IMR-90 (cell line): ENCODE data around the gene DAB1. TPM values are rescaled to one million over a fixed set of nuclear protein-coding genes. Genes with fewer than 3 reads are reported as not detected.

Experiments used
- ATAC-seq: fragments of 200-7000 bp; cut with Tn5 transposase; 2 replicates; pipeline ENCODE4 v1.9.1; 2020; ENCODE audit warnings: low read depth, mild to moderate bottlenecking, moderate library complexity
- BruUV-seq: library from RNA; stranded (reverse); fragments of 400-500 nt; replicated peaks from 2 replicates; lab custom pipeline; 2021; lab: Mats Ljungman, UMichigan
- CTCF ChIA-PET: fragments of 300-600 bp; formaldehyde crosslinking; extraction: SDS; loops from one replicate; lab custom pipeline; 2021; ENCODE audit warnings: antibody characterized with exemption; lab: Yijun Ruan, JAX
- POLR2A ChIA-PET: fragments of 300-600 bp; sonication (Branson Sonifier 250); formaldehyde crosslinking; loops from one replicate; lab custom pipeline; 2022; ENCODE audit warnings: antibody characterized with exemption; ENCODE audit not compliant: unreplicated experiment; lab: Charles Lee
- DNase-seq: peaks from one replicate; pipeline ENCODE4 v3.0.0; 2013
- H2AFZ ChIP-seq: replicated peaks from 2 replicates; pipeline ENCODE3; 2013; ENCODE audit warnings: low read length, mild to moderate bottlenecking; ENCODE audit not compliant: poor library complexity
- H2AK5ac ChIP-seq: 2 replicates; pipeline ENCODE4 v1.6.1; 2013; ENCODE audit warnings: low read depth, low read length, inconsistent platforms
- H2AK9ac ChIP-seq: replicated peaks from 2 replicates; pipeline ENCODE3; 2013; ENCODE audit warnings: mild to moderate bottlenecking, low read depth, low read length, moderate library complexity; ENCODE audit not compliant: poor library complexity
- H2BK120ac ChIP-seq: 2 replicates; pipeline ENCODE4 v1.6.1; 2013; ENCODE audit warnings: low read depth, low read length, inconsistent platforms
- H2BK15ac ChIP-seq: 3 replicates; pipeline ENCODE4 v1.6.1; 2013; ENCODE audit warnings: low read depth, low read length, inconsistent platforms
- H2BK20ac ChIP-seq: 2 replicates; pipeline ENCODE4 v1.6.1; 2013; ENCODE audit warnings: low read depth, mild to moderate bottlenecking, inconsistent platforms, low read length, moderate library complexity
- H2BK5ac ChIP-seq: 2 replicates; pipeline ENCODE4 v1.6.1; 2013; ENCODE audit warnings: mild to moderate bottlenecking, low read depth, low read length, inconsistent platforms; ENCODE audit not compliant: poor library complexity, severe bottlenecking
- H3K14ac ChIP-seq: replicated peaks from 2 replicates; pipeline ENCODE4 v1.6.1; 2013; ENCODE audit warnings: low read depth, low read length, inconsistent platforms
- H3K18ac ChIP-seq: 2 replicates; pipeline ENCODE4 v1.6.1; 2013; ENCODE audit warnings: low read depth, low read length, control low read depth
- H3K23ac ChIP-seq: 2 replicates; pipeline ENCODE4 v1.6.1; 2013; ENCODE audit warnings: low read depth, low read length, inconsistent platforms
- H3K27ac ChIP-seq: 2 replicates; pipeline ENCODE4 v1.5.1; 2013; ENCODE audit warnings: mild to moderate bottlenecking, control low read depth, low read length; ENCODE audit not compliant: insufficient read depth
- H3K27me3 ChIP-seq: 2 replicates; pipeline ENCODE4 v1.6.1; 2013; ENCODE audit warnings: low read length; ENCODE audit not compliant: control insufficient read depth, insufficient read depth
- H3K36me3 ChIP-seq: 2 replicates; pipeline ENCODE4 v1.6.1; 2013; ENCODE audit warnings: low read length, mixed read lengths; ENCODE audit not compliant: control insufficient read depth, insufficient read depth
- H3K4ac ChIP-seq: 2 replicates; pipeline ENCODE4 v1.6.1; 2013; ENCODE audit warnings: low read depth, low read length, inconsistent platforms
- H3K4me1 ChIP-seq: 2 replicates; pipeline ENCODE4 v1.6.1; 2013; ENCODE audit warnings: low read length, mixed read lengths; ENCODE audit not compliant: control insufficient read depth, insufficient read depth
- H3K4me2 ChIP-seq: 2 replicates; pipeline ENCODE4 v1.6.1; 2013; ENCODE audit warnings: low read depth, mild to moderate bottlenecking, control low read depth, low read length, moderate library complexity
- H3K4me3 ChIP-seq: 2 replicates; pipeline ENCODE4 v1.5.1; 2013; ENCODE audit warnings: low read depth, mild to moderate bottlenecking, control low read depth, low read length, moderate library complexity; ENCODE audit not compliant: insufficient read depth
- H3K56ac ChIP-seq: 2 replicates; pipeline ENCODE4 v1.6.1; 2013; ENCODE audit warnings: low read length, inconsistent platforms; ENCODE audit not compliant: insufficient read depth; ENCODE audit errors: extremely low read depth
- H3K79me1 ChIP-seq, 2 experiments: 2 replicates each; pipeline ENCODE4 v1.6.1; 2013; ENCODE audit warnings: low read length in 2 of 2, inconsistent platforms in 1 of 2, low read depth in 1 of 2
- H3K9ac ChIP-seq: 2 replicates; pipeline ENCODE4 v1.6.1; 2013; ENCODE audit warnings: low read depth, low read length, control low read depth
- H3K9me1 ChIP-seq: 2 replicates; pipeline ENCODE4 v1.6.1; 2013; ENCODE audit warnings: low read length, inconsistent platforms; ENCODE audit not compliant: insufficient read depth
- H3K9me3 ChIP-seq: 2 replicates; pipeline ENCODE4 v1.6.1; 2013; ENCODE audit warnings: low read length; ENCODE audit not compliant: control insufficient read depth, insufficient read depth
- H4K20me1 ChIP-seq: 2 replicates; pipeline ENCODE4 v1.6.1; 2013; ENCODE audit warnings: low read length, inconsistent platforms; ENCODE audit not compliant: insufficient read depth
- H4K5ac ChIP-seq: 2 replicates; pipeline ENCODE4 v1.6.1; 2013; ENCODE audit warnings: mild to moderate bottlenecking, low read depth, low read length, control low read depth
- H4K8ac ChIP-seq, 2 experiments: 2 replicates each; pipeline ENCODE4 v1.6.1; 2013; ENCODE audit warnings: low read depth in 2 of 2, low read length in 2 of 2, control low read depth in 1 of 2, inconsistent platforms in 1 of 2
- H4K91ac ChIP-seq: 2 replicates; pipeline ENCODE4 v1.6.1; 2013; ENCODE audit warnings: low read depth, low read length, inconsistent platforms; ENCODE audit not compliant: insufficient read depth
- BHLHE40 ChIP-seq: fragments of 150-350 bp; IDR thresholded peaks from 2 replicates; pipeline ENCODE4 v1.6.1; 2016; ENCODE audit warnings: mild to moderate bottlenecking, low read depth, low read length
- CEBPB ChIP-seq: IDR thresholded peaks from 2 replicates; pipeline ENCODE4 v1.6.1; 2012; ENCODE audit warnings: low read depth, low read length, improper control_type of control experiment
- CHD1 ChIP-seq: IDR thresholded peaks from 2 replicates; pipeline ENCODE4 v1.6.1; 2012; ENCODE audit warnings: low read depth, low read length, improper control_type of control experiment
- ELK1 ChIP-seq: fragments of 150-350 bp; IDR thresholded peaks from 2 replicates; pipeline ENCODE4 v1.6.1; 2016; ENCODE audit warnings: low read depth, mild to moderate bottlenecking, low read length, moderate library complexity, borderline replicate concordance
- FOS ChIP-seq: fragments of 150-350 bp; IDR thresholded peaks from 2 replicates; pipeline ENCODE4 v1.6.1; 2016; ENCODE audit warnings: low read depth, low read length
- MAFK ChIP-seq: IDR thresholded peaks from 2 replicates; pipeline ENCODE4 v1.6.1; 2012; ENCODE audit warnings: low read depth, low read length, improper control_type of control experiment
- MAZ ChIP-seq: IDR thresholded peaks from 2 replicates; pipeline ENCODE4 v1.6.1; 2012; ENCODE audit warnings: low read depth, mild to moderate bottlenecking, low read length, improper control_type of control experiment, moderate library complexity, borderline replicate concordance
- MXI1 ChIP-seq: IDR thresholded peaks from 2 replicates; pipeline ENCODE4 v1.6.1; 2012; ENCODE audit warnings: low read depth, mild to moderate bottlenecking, low read length, moderate library complexity, borderline replicate concordance
- NFE2L2 ChIP-seq: fragments of 150-350 bp; IDR thresholded peaks from 2 replicates; pipeline ENCODE4 v1.6.1; 2016; ENCODE audit warnings: low read depth, mild to moderate bottlenecking, low read length
- POLR2A ChIP-seq: IDR thresholded peaks from 2 replicates; pipeline ENCODE4 v1.6.1; 2012; ENCODE audit warnings: mild to moderate bottlenecking, low read depth, low read length
- RAD21 ChIP-seq: IDR thresholded peaks from 2 replicates; pipeline ENCODE4 v1.6.1; 2012; ENCODE audit warnings: low read length, improper control_type of control experiment
- RCOR1 ChIP-seq: IDR thresholded peaks from 2 replicates; pipeline ENCODE4 v1.6.1; 2012; ENCODE audit warnings: mild to moderate bottlenecking, low read length, improper control_type of control experiment; ENCODE audit not compliant: insufficient replicate concordance
- RFX5 ChIP-seq: IDR thresholded peaks from 2 replicates; pipeline ENCODE4 v1.8.0; 2012; ENCODE audit warnings: low read depth, mild to moderate bottlenecking, low read length, moderate library complexity
- SMC3 ChIP-seq: fragments of 150-350 bp; IDR thresholded peaks from 2 replicates; pipeline ENCODE4 v1.6.1; 2016; ENCODE audit warnings: low read depth, mild to moderate bottlenecking, antibody characterized with exemption, low read length, moderate library complexity
- WGBS, 2 experiments: methylation state at CpG; one replicate each; pipeline versions ENCODE4 v1.1.5 to v1.1.7; 2013; ENCODE audit warnings: missing lambda C conversion rate in 2 of 2; ENCODE audit not compliant: insufficient read length in 1 of 2; ENCODE audit errors: extremely low coverage in 2 of 2; 5-methylcytosine and 5-hydroxymethylcytosine counted together
- dilution Hi-C: fragments of 300-500 bp; cut with HindIII; formaldehyde crosslinking; loops from one replicate; pipeline ENCODE4 v1.14.3; 2018; ENCODE audit warnings: low sequenced_read_pairs; ENCODE audit not compliant: unreplicated experiment
- in situ Hi-C: fragments of 300-500 bp; cut with MboI; formaldehyde crosslinking; loops from 3 replicates; pipeline ENCODE4 v1.14.3; 2019; ENCODE audit warnings: low sequenced_read_pairs, inconsistent platforms, mixed read lengths
- intact Hi-C: fragments of 100-400 bp; cut with micrococcal nuclease; formaldehyde crosslinking; loops from 2 replicates; pipeline ENCODE4 v1.10.0; 2022
- polyA plus RNA-seq, 3 experiments: library from polyadenylated mRNA; depleted of rRNA; stranded (reverse); fragments of >200 nt; gene quantifications; 2 replicates each; pipeline ENCODE4 v1.2.3, GENCODE V29; 2012; ENCODE audit warnings: low replicate concordance in 1 of 3
- total RNA-seq: library from RNA; depleted of rRNA; stranded (reverse); fragments of >200 nt; gene quantifications from 2 replicates; pipeline ENCODE4 v1.2.3, GENCODE V29; 2012
- TF ChIP-seq, protein P1 (sequence below): fragments of 150-350 bp; IDR thresholded peaks from 2 replicates; pipeline ENCODE4 v1.6.1; 2017; ENCODE audit warnings: mild to moderate bottlenecking, antibody characterized with exemption, low read length, low read depth
- TF ChIP-seq, protein P2 (sequence below): conservative IDR thresholded peaks from 2 replicates; pipeline ENCODE4 v1.5.1; 2012; ENCODE audit warnings: mild to moderate bottlenecking, low read depth, low read length, improper control_type of control experiment

DAB1 gene
- total and polyA plus RNA-seq, 2 of the 4 experiments (the other 2 are of a cell fraction), result 0.18 to 0.41 TPM

- H3K14ac ChIP-seq, result no peak overlapping the region
- no peaks in the 10 kb centered on the region for H4K20me1 ChIP-seq
- H2BK15ac ChIP-seq, result no peak overlapping the region
- H4K5ac ChIP-seq, result no peak overlapping the region
- H2BK5ac ChIP-seq, result no peak overlapping the region
- ChIA-PET POLR2A (no interaction called here), CTCF (no interaction called here)
- no peak overlapping the region for H3K18ac ChIP-seq
- H3K9me3 ChIP-seq, result no peaks in the 10 kb centered on the region
- H2BK20ac ChIP-seq, result no peak overlapping the region
- H3K4me1 ChIP-seq, result no peaks in the 10 kb centered on the region
- ATAC-seq (no peak), DNase-seq (no peak)
- no peak overlapping the region for H3K9ac ChIP-seq
- H2BK120ac ChIP-seq, result no peak overlapping the region
- H3K27ac ChIP-seq, result no peak overlapping the region
- intact Hi-C loops, result no loop called here
- no peak overlapping the region for H3K56ac ChIP-seq
- H3K9me1 ChIP-seq, result no peaks in the 10 kb centered on the region
- H2AK5ac ChIP-seq, result no peak overlapping the region
- H2AFZ ChIP-seq, result no peak overlapping the region
- no peak overlapping the region for H3K4ac ChIP-seq
- no peak overlapping the region for H3K23ac ChIP-seq
- WGBS, 2 experiments, result no CpG with 5 or more reads among the region's 3 CpGs
- no peak overlapping the region for H3K4me3 ChIP-seq
- in situ Hi-C loops, result no loop called here
- no peak overlapping the region for H3K4me2 ChIP-seq
- H4K91ac ChIP-seq, result no peak overlapping the region
- TF ChIP-seq NFE2L2 (no peak), FOS (no peak), POLR2A (no peak), RFX5 (no peak), MAZ (no peak), ELK1 (no peak), MAFK (no peak), RCOR1 (no peak), CHD1 (no peak), CEBPB (no peak), SMC3 (no peak), RAD21 (no peak), MXI1 (no peak), BHLHE40 (no peak)
- TF ChIP-seq, protein P1, sequence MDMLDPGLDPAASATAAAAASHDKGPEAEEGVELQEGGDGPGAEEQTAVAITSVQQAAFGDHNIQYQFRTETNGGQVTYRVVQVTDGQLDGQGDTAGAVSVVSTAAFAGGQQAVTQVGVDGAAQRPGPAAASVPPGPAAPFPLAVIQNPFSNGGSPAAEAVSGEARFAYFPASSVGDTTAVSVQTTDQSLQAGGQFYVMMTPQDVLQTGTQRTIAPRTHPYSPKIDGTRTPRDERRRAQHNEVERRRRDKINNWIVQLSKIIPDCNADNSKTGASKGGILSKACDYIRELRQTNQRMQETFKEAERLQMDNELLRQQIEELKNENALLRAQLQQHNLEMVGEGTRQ, result no peak
- TF ChIP-seq, protein P2, sequence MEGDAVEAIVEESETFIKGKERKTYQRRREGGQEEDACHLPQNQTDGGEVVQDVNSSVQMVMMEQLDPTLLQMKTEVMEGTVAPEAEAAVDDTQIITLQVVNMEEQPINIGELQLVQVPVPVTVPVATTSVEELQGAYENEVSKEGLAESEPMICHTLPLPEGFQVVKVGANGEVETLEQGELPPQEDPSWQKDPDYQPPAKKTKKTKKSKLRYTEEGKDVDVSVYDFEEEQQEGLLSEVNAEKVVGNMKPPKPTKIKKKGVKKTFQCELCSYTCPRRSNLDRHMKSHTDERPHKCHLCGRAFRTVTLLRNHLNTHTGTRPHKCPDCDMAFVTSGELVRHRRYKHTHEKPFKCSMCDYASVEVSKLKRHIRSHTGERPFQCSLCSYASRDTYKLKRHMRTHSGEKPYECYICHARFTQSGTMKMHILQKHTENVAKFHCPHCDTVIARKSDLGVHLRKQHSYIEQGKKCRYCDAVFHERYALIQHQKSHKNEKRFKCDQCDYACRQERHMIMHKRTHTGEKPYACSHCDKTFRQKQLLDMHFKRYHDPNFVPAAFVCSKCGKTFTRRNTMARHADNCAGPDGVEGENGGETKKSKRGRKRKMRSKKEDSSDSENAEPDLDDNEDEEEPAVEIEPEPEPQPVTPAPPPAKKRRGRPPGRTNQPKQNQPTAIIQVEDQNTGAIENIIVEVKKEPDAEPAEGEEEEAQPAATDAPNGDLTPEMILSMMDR, result no peak
- no peaks in the 10 kb centered on the region for H3K27me3 ChIP-seq
- H3K79me1 ChIP-seq, result no peaks in the 10 kb centered on the region
- no TSS peak for BruUV-seq
- H4K8ac ChIP-seq, result no peak overlapping the region
- dilution Hi-C loops, result no loop called here
- H3K36me3 ChIP-seq, result no peaks in the 10 kb centered on the region
- H2AK9ac ChIP-seq, result no peak overlapping the region
Measured at GRCh38 chr1:57238233-57238781, 185.6 kb downstream of the DAB1 start.
